Skin epidermis (tissue), 12 donors: ENCODE data around the gene CMTM4.
A peak's percentile ranks its signal among the peaks of the same experiment; 100 is the strongest.
"Not testable (repeated sequence)": the region's sequence is repeated elsewhere in the genome, so short reads cannot be mapped to it uniquely, and the experiment has no call there.

Source experiments
- H3K27ac ChIP-seq, 21 experiments: fragments of 200-600 bp; sonication (generic) in 11 of 21; one replicate each; pipeline ENCODE4 v1.5.0; 2020; ENCODE audit warnings: mild to moderate bottlenecking in 3 of 21, inconsistent platforms in 2 of 21, moderate library complexity in 2 of 21
- H3K4me3 ChIP-seq, 7 experiments: fragments of 200-600 bp; sonication (generic) in 2 of 7; one replicate each; pipeline ENCODE4 v1.5.0; 2020; ENCODE audit warnings: inconsistent platforms in 2 of 7, mild to moderate bottlenecking in 2 of 7, moderate library complexity in 1 of 7

The CMTM4 gene

GRCh38 chr16:66711581-66711980 is 15.0 kb upstream of the CMTM4 start:
- H3K4me3 ChIP-seq, result no peak overlapping the region
- H3K27ac ChIP-seq, result no peak overlapping the region

- Histone ChIP-seq H3K4me3 (no peak overlapping the region), H3K27ac (peak overlapping the region in 13 of 21 experiments; percentile 16 to 72 (median 43))
Observed at GRCh38 chr16:66706506-66706880, 9.9 kb upstream of the CMTM4 start.

GRCh38 chr16:66705790-66706505 is 9.4 kb upstream of the CMTM4 start:
- peak overlapping the region in 13 of 21 experiments; percentile 16 to 72 (median 43) for H3K27ac ChIP-seq
- H3K4me3 ChIP-seq, result no peak overlapping the region

- no peak overlapping the region for H3K4me3 ChIP-seq
- peak overlapping the region in 5 of 21 experiments; percentile 14 to 50 (median 29) for H3K27ac ChIP-seq
Observed at GRCh38 chr16:66703406-66704215, 7.1 kb upstream of the CMTM4 start.

GRCh38 chr16:66701516-66701915 is 5.0 kb upstream of the CMTM4 start:
- H3K4me3 ChIP-seq, result no peak overlapping the region
- no peak overlapping the region for H3K27ac ChIP-seq

GRCh38 chr16:66701026-66701425 is 4.5 kb upstream of the CMTM4 start:
- H3K27ac ChIP-seq, result no peak overlapping the region
- H3K4me3 ChIP-seq, result no peak overlapping the region

GRCh38 chr16:66699898-66700297 is 3.4 kb upstream of the CMTM4 start:
- Histone ChIP-seq H3K4me3 (no peak overlapping the region), H3K27ac (no peak overlapping the region)

GRCh38 chr16:66698046-66698445 is 1.5 kb upstream of the CMTM4 start:
- Histone ChIP-seq H3K27ac (no peak overlapping the region), H3K4me3 (no peak overlapping the region)

- H3K4me3 ChIP-seq, result peak overlapping the region; percentile 53 to 71 (median 64)
- peak overlapping the region in 19 of 21 experiments; percentile 54 to 88 (median 71) for H3K27ac ChIP-seq
Observed at GRCh38 chr16:66695935-66696668, 441 bp downstream of the CMTM4 start.

GRCh38 chr16:66695471-66695934 is 1.0 kb downstream of the CMTM4 start:
- Histone ChIP-seq H3K27ac (peak overlapping the region in 15 of 21 experiments; percentile 54 to 88 (median 72)), H3K4me3 (peak overlapping the region; percentile 53 to 71 (median 64))

- H3K27ac ChIP-seq, result no peak overlapping the region
- no peak overlapping the region for H3K4me3 ChIP-seq
Observed at GRCh38 chr16:66693149-66693548, 3.4 kb downstream of the CMTM4 start.

GRCh38 chr16:66692341-66692740 is 4.2 kb downstream of the CMTM4 start:
- Histone ChIP-seq H3K27ac (no peak overlapping the region), H3K4me3 (no peak overlapping the region)

GRCh38 chr16:66691234-66691633 is 5.3 kb downstream of the CMTM4 start:
- H3K4me3 ChIP-seq, result no peak overlapping the region
- no peak overlapping the region for H3K27ac ChIP-seq

- no peak overlapping the region for H3K27ac ChIP-seq
Observed at GRCh38 chr16:66690106-66690847, 6.3 kb downstream of the CMTM4 start.

GRCh38 chr16:66689282-66689681 is 7.3 kb downstream of the CMTM4 start:
- no peak overlapping the region for H3K27ac ChIP-seq
- no peak overlapping the region for H3K4me3 ChIP-seq

More at GRCh38 chr16:66690106-66690847, 6.3 kb downstream of the CMTM4 start:
- H3K4me3 ChIP-seq, result no peak overlapping the region

GRCh38 chr16:66687906-66688625 is 8.5 kb downstream of the CMTM4 start:
- Histone ChIP-seq H3K27ac (no peak overlapping the region), H3K4me3 (no peak overlapping the region)

GRCh38 chr16:66685501-66686115 is 10.9 kb downstream of the CMTM4 start:
- not testable (repeated sequence) for H3K27ac ChIP-seq, H3K4me3 ChIP-seq

GRCh38 chr16:66682271-66682670 is 14.3 kb downstream of the CMTM4 start:
- Histone ChIP-seq H3K4me3 (no peak overlapping the region), H3K27ac (peak overlapping the region in 2 of 21 experiments; percentile 23 to 77)
